HG02852 (cell line): ENCODE measurements around the gene EIF3M.

ENCODE experiments used
- ATAC-seq: cut with Tn5 transposase; IDR thresholded peaks from one replicate; pipeline ENCODE4 v1.9.1; 2021; ENCODE audit warnings: mild to moderate bottlenecking, moderate library complexity; ENCODE audit not compliant: unreplicated experiment

Gene EIF3M

GRCh38 chr11:32583459-32584271 is at the start of gene EIF3M:
Gene EIF3M, plus strand, starts transcription at chr11:32583831. Its CDS starts 57 bp downstream, at chr11:32583888.
- ATAC-seq: peak; percentile 95

DNA sequence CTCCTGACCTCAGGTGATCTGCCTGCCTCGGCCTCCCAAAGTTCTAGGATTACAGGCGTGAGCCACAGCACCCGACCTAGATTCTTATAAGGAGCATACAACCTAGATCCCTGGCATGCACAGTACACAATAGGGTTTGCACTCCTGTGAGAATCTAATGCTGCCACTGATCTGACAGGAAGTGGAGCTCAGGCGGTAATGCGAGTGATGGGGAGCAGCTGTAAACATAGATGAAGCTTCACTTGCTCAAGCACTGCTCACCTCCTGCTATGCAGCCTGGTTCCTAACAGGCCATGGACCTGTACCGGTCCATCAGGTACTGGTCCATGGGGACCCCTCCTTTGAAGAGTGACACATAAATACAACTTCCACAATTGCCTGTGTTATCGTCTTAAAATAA is 44.8 kb upstream of the EIF3M start:
- no peak for ATAC-seq

GRCh38 chr11:32549611-32550187 is 33.9 kb upstream of the EIF3M start:
- ATAC-seq: no peak

DNA sequence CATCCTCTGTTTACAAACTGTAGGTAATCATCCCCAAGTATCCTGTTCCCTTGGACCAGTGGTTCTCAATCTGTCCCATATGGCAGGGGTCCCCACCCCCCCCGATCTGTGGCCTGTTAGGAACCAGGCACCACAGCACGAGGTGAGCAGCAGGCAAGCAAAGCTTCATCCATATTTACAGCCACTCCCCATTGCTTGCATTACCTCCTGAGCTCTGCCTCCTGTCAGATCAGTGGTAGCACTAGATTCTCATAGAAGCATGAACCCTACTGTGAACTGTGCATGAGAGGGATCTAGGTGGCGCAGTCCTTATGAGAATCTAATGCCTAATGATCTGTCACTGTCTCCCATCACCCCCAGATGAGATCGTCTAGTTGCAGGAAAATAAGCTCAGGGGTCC is 33.4 kb upstream of the EIF3M start:
- ATAC-seq: no peak

- ATAC-seq: no peak
Observed at GRCh38 chr11:32555091-32555490, 28.5 kb upstream of the EIF3M start.

DNA sequence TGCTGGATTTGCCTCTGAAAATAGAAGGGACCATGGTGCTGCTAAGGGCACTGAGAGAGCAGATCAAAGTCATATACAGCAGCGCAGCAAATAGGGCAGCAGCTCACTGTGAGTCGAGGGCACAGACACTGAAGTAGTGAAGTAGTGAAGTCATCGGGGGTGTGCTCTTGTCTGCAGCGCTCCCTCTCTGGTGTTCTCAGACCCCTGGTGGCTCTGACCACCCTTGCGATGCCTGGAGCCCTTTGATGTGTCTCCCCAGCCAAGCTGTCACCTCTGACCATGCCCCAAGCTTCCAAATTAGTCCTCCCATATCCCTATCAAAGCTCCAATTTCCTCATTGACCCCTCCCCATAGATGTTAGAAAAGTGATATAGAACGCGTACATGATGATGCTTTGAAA is 27.7 kb upstream of the EIF3M start:
- no peak for ATAC-seq

DNA sequence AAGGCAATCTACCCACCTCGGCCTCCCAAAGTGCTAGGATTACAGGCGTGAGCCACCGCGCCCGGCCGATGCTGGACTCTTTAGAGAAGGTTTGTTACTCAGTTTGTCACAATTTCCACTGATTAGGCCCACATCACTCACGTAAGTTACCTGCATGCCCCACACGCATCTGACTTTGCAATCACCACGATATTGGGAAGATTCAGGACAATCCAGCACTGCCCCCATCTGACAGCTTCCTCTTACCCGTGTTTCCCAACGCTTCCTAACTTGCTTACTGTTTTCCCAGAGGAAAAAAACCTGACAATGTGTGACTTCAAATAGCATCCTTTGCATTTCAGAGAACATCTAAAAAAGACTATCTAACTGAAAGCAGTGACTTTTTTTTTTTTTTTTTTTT is 21.8 kb upstream of the EIF3M start:
- ATAC-seq: no peak

GRCh38 chr11:32562839-32563599 is 20.6 kb upstream of the EIF3M start:
- ATAC-seq: no peak

GRCh38 chr11:32563600-32563959 is 20.1 kb upstream of the EIF3M start:
- no peak for ATAC-seq

- no peak for ATAC-seq
Observed at GRCh38 chr11:32566517-32566916, 17.1 kb upstream of the EIF3M start.

- no peak for ATAC-seq
Observed at GRCh38 chr11:32567154-32567553, 16.5 kb upstream of the EIF3M start.

DNA sequence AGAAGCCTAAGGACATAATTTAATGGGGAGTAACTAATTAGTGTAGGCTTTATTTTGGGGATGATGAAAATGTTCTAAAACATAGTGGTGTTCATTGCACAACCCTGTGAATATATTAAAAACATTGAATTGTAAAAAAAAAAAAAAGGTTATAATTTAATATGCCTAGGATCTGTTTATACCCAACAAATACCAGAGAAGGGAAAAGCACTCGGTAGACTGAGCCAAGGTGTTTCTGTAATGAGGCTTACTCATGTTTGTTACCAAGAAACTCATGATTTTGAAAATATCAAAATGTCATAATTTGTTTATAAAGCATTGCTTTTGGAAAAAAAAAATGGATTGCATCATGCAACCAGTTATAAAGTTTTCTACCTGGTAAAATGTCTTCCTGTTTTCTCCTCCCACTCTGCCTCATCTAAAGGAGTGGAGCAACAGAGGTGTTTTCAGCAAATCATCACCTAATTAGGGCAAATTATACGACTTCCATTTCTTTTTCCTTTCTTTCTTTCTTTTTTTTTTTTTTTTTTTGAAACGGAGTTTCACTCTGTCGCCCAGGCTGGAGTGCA is 14.2 kb upstream of the EIF3M start:
- no peak for ATAC-seq

GRCh38 chr11:32571039-32571438 is 12.6 kb upstream of the EIF3M start:
- no peak for ATAC-seq

- no peak for ATAC-seq
Observed at GRCh38 chr11:32573228-32573627, 10.4 kb upstream of the EIF3M start.

- no peak for ATAC-seq
Observed at GRCh38 chr11:32574421-32574820, 9.2 kb upstream of the EIF3M start.

DNA sequence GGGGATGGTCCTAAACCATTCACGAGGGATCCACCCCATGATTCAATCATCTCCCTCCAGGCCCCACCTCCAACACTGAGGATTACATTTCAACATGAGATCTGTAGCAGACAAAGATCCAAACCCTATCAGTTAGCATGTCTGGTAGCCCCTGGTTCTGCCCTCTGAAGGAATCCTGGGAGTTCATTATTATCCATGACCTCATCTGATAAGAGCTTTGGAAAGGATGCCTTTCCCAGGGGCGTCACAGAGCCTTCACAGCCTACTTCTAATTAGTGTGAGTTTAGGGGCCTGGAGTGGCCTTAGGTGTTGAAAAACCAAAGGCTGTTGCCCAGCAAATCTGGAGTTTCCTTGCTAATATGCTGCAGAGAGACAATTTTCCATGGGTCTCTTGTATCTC is 8.6 kb upstream of the EIF3M start:
- ATAC-seq: no peak

DNA sequence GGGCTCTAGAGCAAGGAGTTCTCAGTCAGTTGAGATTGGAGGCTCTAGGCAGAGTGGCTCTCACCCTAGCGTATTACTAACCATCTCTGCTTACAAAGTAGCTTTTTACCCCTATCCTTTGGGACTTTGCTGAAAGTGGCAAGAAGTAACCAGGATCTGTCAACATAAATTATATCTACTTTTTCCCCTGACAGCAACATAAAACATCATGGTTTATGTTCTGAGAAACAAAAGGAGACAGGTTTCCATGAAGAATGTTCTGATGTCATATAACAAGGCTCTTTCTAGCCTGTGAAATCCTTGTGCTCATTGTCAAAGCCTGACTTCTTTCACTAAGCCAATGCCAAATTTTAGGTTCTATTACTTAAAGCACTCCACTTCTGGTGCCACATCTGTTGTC is 7.2 kb upstream of the EIF3M start:
- ATAC-seq: no peak

DNA sequence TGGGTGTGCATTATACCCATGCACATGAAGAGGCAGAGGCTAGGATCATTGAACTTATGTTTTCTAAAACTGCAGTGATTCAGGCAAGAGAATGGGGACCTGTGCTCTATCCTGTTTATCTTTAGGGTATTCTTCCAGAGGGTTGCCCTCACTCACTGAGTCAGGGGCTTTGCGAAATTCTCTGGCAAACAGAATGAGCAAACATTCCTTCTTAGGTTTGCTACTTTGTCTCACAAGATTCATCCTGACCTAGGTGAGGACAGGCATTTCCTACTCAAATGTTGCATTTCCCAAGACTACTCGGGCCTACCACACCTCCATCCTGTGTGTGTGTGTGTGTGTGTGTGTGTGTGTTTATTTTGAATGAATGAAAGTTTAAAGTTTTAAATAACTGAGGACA is 2.7 kb upstream of the EIF3M start:
- no peak for ATAC-seq

DNA sequence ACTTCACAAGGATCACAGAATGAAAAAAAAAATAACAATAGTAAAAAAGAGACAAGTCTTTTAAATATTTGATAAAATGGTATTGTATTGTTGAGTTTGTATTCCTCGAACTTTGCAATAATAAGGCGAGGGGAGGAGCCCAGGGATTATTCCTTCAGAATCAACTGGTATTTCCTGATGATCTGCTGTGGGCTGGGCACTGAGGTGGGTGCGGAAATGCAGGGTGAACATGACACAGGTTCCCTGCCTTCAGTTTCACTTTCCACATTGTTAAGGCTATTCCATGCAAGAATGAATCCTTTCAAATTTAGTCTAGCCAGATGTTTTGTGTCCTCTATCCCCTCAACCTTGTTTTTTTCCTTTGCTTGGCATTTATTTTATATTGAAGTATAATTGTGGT is 2.1 kb upstream of the EIF3M start:
- no peak for ATAC-seq

DNA sequence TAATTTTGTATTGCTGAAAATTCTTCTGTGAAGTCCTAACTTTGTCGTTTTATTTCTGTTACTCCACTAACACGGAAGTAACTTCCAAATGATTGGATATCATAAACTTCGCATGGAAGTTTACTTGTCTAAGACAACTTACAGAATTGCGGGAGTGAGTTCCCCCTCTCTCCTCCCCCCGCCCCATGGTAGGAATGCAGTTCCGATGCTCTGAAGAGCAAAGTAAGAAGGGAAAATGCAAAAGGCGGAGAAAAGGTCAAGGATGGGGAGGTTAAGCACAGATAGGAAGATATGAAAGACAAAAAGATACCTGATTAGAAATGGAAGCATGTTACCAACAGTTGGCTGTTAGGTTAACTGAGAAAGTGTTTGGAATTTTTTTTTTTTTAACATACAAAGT is 1.3 kb downstream of the EIF3M start:
- no peak for ATAC-seq

GRCh38 chr11:32586576-32587190 is 3.1 kb downstream of the EIF3M start:
- ATAC-seq: no peak
